Sigmoid colon (tissue), 4 donors: ENCODE data around the gene SLC12A3.

ENCODE experiments used
- EP300 ChIP-seq, 4 donors: sonication (generic); formaldehyde crosslinking; IDR thresholded peaks; one replicate each; pipeline ENCODE4 v1.6.1; 2017; ENCODE audit warnings: antibody characterized with exemption in 4 of 4
- POLR2AphosphoS5 ChIP-seq, 4 donors: sonication (generic); formaldehyde crosslinking; IDR thresholded peaks; one replicate each; pipeline ENCODE4 v1.6.1; 2017; ENCODE audit warnings: antibody characterized with exemption in 4 of 4

GRCh38 chr16:56871172-56871593 is 6.2 kb downstream of the SLC12A3 start:
- TF ChIP-seq EP300 (IDR thresholded peaks at IDR 0.05) (no peak), POLR2AphosphoS5 (IDR thresholded peaks at IDR 0.05) (no peak)
